IMR-90 (cell line): Measurements from ENCODE around the gene PRDX5. TPM values are rescaled to one million over a fixed set of nuclear protein-coding genes. Genes with fewer than 3 reads are reported as not detected.

Source experiments
- ATAC-seq: fragments of 200-7000 bp; cut with Tn5 transposase; 2 replicates; pipeline ENCODE4 v1.9.1; 2020; ENCODE audit warnings: low read depth, mild to moderate bottlenecking, moderate library complexity
- BruUV-seq: library from RNA; stranded (reverse); fragments of 400-500 nt; replicated peaks from 2 replicates; lab custom pipeline; 2021; lab: Mats Ljungman, UMichigan
- CTCF ChIA-PET: fragments of 300-600 bp; formaldehyde crosslinking; extraction: SDS; loops from one replicate; lab custom pipeline; 2021; ENCODE audit warnings: antibody characterized with exemption; lab: Yijun Ruan, JAX
- POLR2A ChIA-PET: fragments of 300-600 bp; sonication (Branson Sonifier 250); formaldehyde crosslinking; loops from one replicate; lab custom pipeline; 2022; ENCODE audit warnings: antibody characterized with exemption; ENCODE audit not compliant: unreplicated experiment; lab: Charles Lee
- DNase-seq: peaks from one replicate; pipeline ENCODE4 v3.0.0; 2013
- H2AFZ ChIP-seq: replicated peaks from 2 replicates; pipeline ENCODE3; 2013; ENCODE audit warnings: low read length, mild to moderate bottlenecking; ENCODE audit not compliant: poor library complexity
- H2AK5ac ChIP-seq: 2 replicates; pipeline ENCODE4 v1.6.1; 2013; ENCODE audit warnings: low read depth, low read length, inconsistent platforms
- H2AK9ac ChIP-seq: replicated peaks from 2 replicates; pipeline ENCODE3; 2013; ENCODE audit warnings: mild to moderate bottlenecking, low read depth, low read length, moderate library complexity; ENCODE audit not compliant: poor library complexity
- H2BK120ac ChIP-seq: 2 replicates; pipeline ENCODE4 v1.6.1; 2013; ENCODE audit warnings: low read depth, low read length, inconsistent platforms
- H2BK15ac ChIP-seq: 3 replicates; pipeline ENCODE4 v1.6.1; 2013; ENCODE audit warnings: low read depth, low read length, inconsistent platforms
- H2BK20ac ChIP-seq: 2 replicates; pipeline ENCODE4 v1.6.1; 2013; ENCODE audit warnings: low read depth, mild to moderate bottlenecking, inconsistent platforms, low read length, moderate library complexity
- H2BK5ac ChIP-seq: 2 replicates; pipeline ENCODE4 v1.6.1; 2013; ENCODE audit warnings: mild to moderate bottlenecking, low read depth, low read length, inconsistent platforms; ENCODE audit not compliant: poor library complexity, severe bottlenecking
- H3K14ac ChIP-seq: replicated peaks from 2 replicates; pipeline ENCODE4 v1.6.1; 2013; ENCODE audit warnings: low read depth, low read length, inconsistent platforms
- H3K18ac ChIP-seq: 2 replicates; pipeline ENCODE4 v1.6.1; 2013; ENCODE audit warnings: low read depth, low read length, control low read depth
- H3K23ac ChIP-seq: 2 replicates; pipeline ENCODE4 v1.6.1; 2013; ENCODE audit warnings: low read depth, low read length, inconsistent platforms
- H3K27ac ChIP-seq: 2 replicates; pipeline ENCODE4 v1.5.1; 2013; ENCODE audit warnings: mild to moderate bottlenecking, control low read depth, low read length; ENCODE audit not compliant: insufficient read depth
- H3K27me3 ChIP-seq: 2 replicates; pipeline ENCODE4 v1.6.1; 2013; ENCODE audit warnings: low read length; ENCODE audit not compliant: control insufficient read depth, insufficient read depth
- H3K36me3 ChIP-seq: 2 replicates; pipeline ENCODE4 v1.6.1; 2013; ENCODE audit warnings: low read length, mixed read lengths; ENCODE audit not compliant: control insufficient read depth, insufficient read depth
- H3K4ac ChIP-seq: 2 replicates; pipeline ENCODE4 v1.6.1; 2013; ENCODE audit warnings: low read depth, low read length, inconsistent platforms
- H3K4me1 ChIP-seq: 2 replicates; pipeline ENCODE4 v1.6.1; 2013; ENCODE audit warnings: low read length, mixed read lengths; ENCODE audit not compliant: control insufficient read depth, insufficient read depth
- H3K4me2 ChIP-seq: 2 replicates; pipeline ENCODE4 v1.6.1; 2013; ENCODE audit warnings: low read depth, mild to moderate bottlenecking, control low read depth, low read length, moderate library complexity
- H3K4me3 ChIP-seq: 2 replicates; pipeline ENCODE4 v1.5.1; 2013; ENCODE audit warnings: low read depth, mild to moderate bottlenecking, control low read depth, low read length, moderate library complexity; ENCODE audit not compliant: insufficient read depth
- H3K56ac ChIP-seq: 2 replicates; pipeline ENCODE4 v1.6.1; 2013; ENCODE audit warnings: low read length, inconsistent platforms; ENCODE audit not compliant: insufficient read depth; ENCODE audit errors: extremely low read depth
- H3K79me1 ChIP-seq, 2 experiments: 2 replicates each; pipeline ENCODE4 v1.6.1; 2013; ENCODE audit warnings: low read length in 2 of 2, inconsistent platforms in 1 of 2, low read depth in 1 of 2
- H3K9ac ChIP-seq: 2 replicates; pipeline ENCODE4 v1.6.1; 2013; ENCODE audit warnings: low read depth, low read length, control low read depth
- H3K9me1 ChIP-seq: 2 replicates; pipeline ENCODE4 v1.6.1; 2013; ENCODE audit warnings: low read length, inconsistent platforms; ENCODE audit not compliant: insufficient read depth
- H3K9me3 ChIP-seq: 2 replicates; pipeline ENCODE4 v1.6.1; 2013; ENCODE audit warnings: low read length; ENCODE audit not compliant: control insufficient read depth, insufficient read depth
- H4K20me1 ChIP-seq: 2 replicates; pipeline ENCODE4 v1.6.1; 2013; ENCODE audit warnings: low read length, inconsistent platforms; ENCODE audit not compliant: insufficient read depth
- H4K5ac ChIP-seq: 2 replicates; pipeline ENCODE4 v1.6.1; 2013; ENCODE audit warnings: mild to moderate bottlenecking, low read depth, low read length, control low read depth
- H4K8ac ChIP-seq, 2 experiments: 2 replicates each; pipeline ENCODE4 v1.6.1; 2013; ENCODE audit warnings: low read depth in 2 of 2, low read length in 2 of 2, control low read depth in 1 of 2, inconsistent platforms in 1 of 2
- H4K91ac ChIP-seq: 2 replicates; pipeline ENCODE4 v1.6.1; 2013; ENCODE audit warnings: low read depth, low read length, inconsistent platforms; ENCODE audit not compliant: insufficient read depth
- CEBPB ChIP-seq: IDR thresholded peaks from 2 replicates; pipeline ENCODE4 v1.6.1; 2012; ENCODE audit warnings: low read depth, low read length, improper control_type of control experiment
- MAZ ChIP-seq: IDR thresholded peaks from 2 replicates; pipeline ENCODE4 v1.6.1; 2012; ENCODE audit warnings: low read depth, mild to moderate bottlenecking, low read length, improper control_type of control experiment, moderate library complexity, borderline replicate concordance
- WGBS, 2 experiments: methylation state at CpG; one replicate each; pipeline versions ENCODE4 v1.1.5 to v1.1.7; 2013; ENCODE audit warnings: missing lambda C conversion rate in 2 of 2; ENCODE audit not compliant: insufficient read length in 1 of 2; ENCODE audit errors: extremely low coverage in 2 of 2; 5-methylcytosine and 5-hydroxymethylcytosine counted together
- dilution Hi-C: fragments of 300-500 bp; cut with HindIII; formaldehyde crosslinking; loops from one replicate; pipeline ENCODE4 v1.14.3; 2018; ENCODE audit warnings: low sequenced_read_pairs; ENCODE audit not compliant: unreplicated experiment
- in situ Hi-C: fragments of 300-500 bp; cut with MboI; formaldehyde crosslinking; loops from 3 replicates; pipeline ENCODE4 v1.14.3; 2019; ENCODE audit warnings: low sequenced_read_pairs, inconsistent platforms, mixed read lengths
- intact Hi-C: fragments of 100-400 bp; cut with micrococcal nuclease; formaldehyde crosslinking; loops from 2 replicates; pipeline ENCODE4 v1.10.0; 2022
- polyA plus RNA-seq, 3 experiments: library from polyadenylated mRNA; depleted of rRNA; stranded (reverse); fragments of >200 nt; gene quantifications; 2 replicates each; pipeline ENCODE4 v1.2.3, GENCODE V29; 2012; ENCODE audit warnings: low replicate concordance in 1 of 3
- total RNA-seq: library from RNA; depleted of rRNA; stranded (reverse); fragments of >200 nt; gene quantifications from 2 replicates; pipeline ENCODE4 v1.2.3, GENCODE V29; 2012

Gene PRDX5
- total and polyA plus RNA-seq, 2 of the 4 experiments (the other 2 are of a cell fraction), result 120 to 292 TPM

GRCh38 chr11:64337538-64338249 lies 19.8 kb downstream of the PRDX5 start:
- Histone ChIP-seq H3K9me1 (peaks cover 3% of the 10 kb centered on the region; the same call in 1 of the 2 replicates), H4K91ac (no peak overlapping the region), H3K4me2 (no peak overlapping the region), H3K4me3 (no peak overlapping the region), H4K20me1 (0 out of 2 replicates have a peak, but pooled peaks cover 3% of the 10 kb centered on the region), H3K27me3 (peaks cover 9% of the 10 kb centered on the region; the same call in 1 of the 2 replicates), H3K14ac (no peak overlapping the region), H4K5ac (no peak overlapping the region), H3K79me1 (no peaks in the 10 kb centered on the region), H3K4me1 (peaks cover 6% of the 10 kb centered on the region), H2BK120ac (no peak overlapping the region), H3K27ac (no peak overlapping the region), H2AK9ac (no peak overlapping the region), H3K9ac (no peak overlapping the region), H2BK5ac (no peak overlapping the region), H4K8ac (no peak overlapping the region), H3K9me3 (no peaks in the 10 kb centered on the region), H2BK20ac (no peak overlapping the region), H2AFZ (no peak overlapping the region), H2AK5ac (no peak overlapping the region; the same call in 1 of the 2 replicates), H3K18ac (no peak overlapping the region), H2BK15ac (no peak overlapping the region), H3K36me3 (no peaks in the 10 kb centered on the region), H3K23ac (no peak overlapping the region), H3K4ac (no peak overlapping the region), H3K56ac (no peak overlapping the region)
- DNase-seq, result no peak
- ChIA-PET CTCF (no interaction called here), POLR2A (interaction anchor here (0.7 kb wide), 1 partner anchor 135 kb away, joined by 4 read pairs; no protein-coding TSS in a partner anchor)
- TF ChIP-seq CEBPB, result peak; percentile 33; the same call in 1 of the 2 replicates
- no peak for TF ChIP-seq MAZ
- no TSS peak for BruUV-seq
- no peak for ATAC-seq
- in situ Hi-C loops, result no loop called here
- dilution Hi-C loops, result no loop called here
- intact Hi-C loops, result no loop called here
- WGBS, 2 experiments, result 70% methylated on average over 2 of the region's 8 CpGs; no CpG with 5 or more reads in 1 of the 2 experiments
